GM19193 (cell line): ENCODE data around the gene SCN2A.

Experiments
- POLR2A ChIP-seq: IDR thresholded peaks from 4 replicates; pipeline ENCODE4 v1.6.1; 2011; ENCODE audit not compliant: insufficient read depth, insufficient read length; ENCODE audit errors: extremely low read depth

Gene SCN2A

GRCh38 chr2:165238295-165238694 is 919 bp upstream of the SCN2A start:
- TF ChIP-seq POLR2A, result no peak

- TF ChIP-seq POLR2A, result no peak
Measured at GRCh38 chr2:165239856-165240515, 772 bp downstream of the SCN2A start.

- no peak for TF ChIP-seq POLR2A
Measured at GRCh38 chr2:165240916-165241315, 1.7 kb downstream of the SCN2A start.

GRCh38 chr2:165245081-165245793 is 6.0 kb downstream of the SCN2A start:
- no peak for TF ChIP-seq POLR2A

- no peak for TF ChIP-seq POLR2A
Measured at GRCh38 chr2:165248238-165248637, 9.0 kb downstream of the SCN2A start.

- TF ChIP-seq POLR2A, result no peak
Measured at GRCh38 chr2:165251366-165251765, 12.2 kb downstream of the SCN2A start.

- no peak for TF ChIP-seq POLR2A
Measured at GRCh38 chr2:165253178-165253577, 14.0 kb downstream of the SCN2A start.

- TF ChIP-seq POLR2A, result no peak
Measured at GRCh38 chr2:165256618-165257017, 17.4 kb downstream of the SCN2A start.

GRCh38 chr2:165268754-165269153 is 29.5 kb downstream of the SCN2A start:
- TF ChIP-seq POLR2A, result no peak

GRCh38 chr2:165273176-165273575 is 34.0 kb downstream of the SCN2A start:
- TF ChIP-seq POLR2A, result no peak

GRCh38 chr2:165274698-165275097 is 35.5 kb downstream of the SCN2A start:
- no peak for TF ChIP-seq POLR2A

- TF ChIP-seq POLR2A, result no peak
Measured at GRCh38 chr2:165275932-165276331, 36.7 kb downstream of the SCN2A start.

- TF ChIP-seq POLR2A, result no peak
Measured at GRCh38 chr2:165277295-165277694, 38.1 kb downstream of the SCN2A start.

GRCh38 chr2:165277860-165278656 is 38.8 kb downstream of the SCN2A start:
- no peak for TF ChIP-seq POLR2A

GRCh38 chr2:165280356-165280755 is 41.1 kb downstream of the SCN2A start:
- no peak for TF ChIP-seq POLR2A
